ENCODE results near the gene GLIPR1. TPM values are rescaled to one million over a fixed set of nuclear protein-coding genes. Genes with fewer than 3 reads are reported as not detected.
"Not testable (repeated sequence)": the region's sequence is repeated elsewhere in the genome, so short reads cannot be mapped to it uniquely, and the experiment has no call there.

GLIPR1 gene
- total and polyA plus RNA-seq, 7 experiments from 2014 or later = 28.2 to 132 (median 49.1) TPM

DNA sequence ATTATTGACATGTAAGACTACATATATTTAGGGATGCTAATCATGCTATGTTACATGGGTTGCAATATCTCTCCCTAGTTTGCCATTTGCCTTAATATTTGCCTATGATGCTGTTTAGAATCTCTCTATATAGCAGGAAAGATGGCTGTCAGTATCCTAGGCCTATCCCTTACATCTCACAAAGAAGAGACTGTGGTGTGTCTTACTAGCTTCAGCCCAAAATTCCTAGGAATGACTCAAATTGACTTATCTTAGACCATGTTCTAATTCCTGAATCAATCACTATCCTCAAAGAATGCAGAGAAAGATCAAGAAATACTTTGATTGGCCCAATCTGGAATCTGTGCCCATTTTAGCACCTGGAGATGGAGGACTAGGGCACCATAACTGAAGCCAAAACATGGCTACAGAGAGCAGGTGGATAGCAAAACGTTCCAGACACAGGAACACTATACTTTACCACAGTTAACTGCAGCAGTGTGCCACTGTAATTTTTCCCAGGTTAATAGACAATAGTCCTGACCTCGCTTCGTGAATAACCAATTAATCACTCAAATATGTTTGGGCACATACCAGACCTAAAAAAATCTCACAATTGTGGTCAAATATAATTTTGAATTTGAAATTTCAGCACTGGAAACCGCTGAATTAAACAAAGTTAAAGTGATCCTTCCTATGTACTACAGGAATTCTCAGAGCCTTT, 32.7 kb upstream of the GLIPR1 start:
- ChIA-PET POLR2A (no interaction called here), CTCF (no interaction called here)
- H3K27ac ChIP-seq (ENCODE audit: low read depth, low read length) = no peak overlapping the region
- H3K36me3 ChIP-seq (ENCODE audit: control insufficient read depth in 2 of 3, insufficient read depth in 3 of 3, low read length in 3 of 3) = no peaks in the 10 kb centered on the region
- ATAC-seq (no peak), DNase-seq (no peak)
- H3K36me3 Mint-ChIP-seq = no peaks in the 10 kb centered on the region
- no peak overlapping the region for H3K4me3 Mint-ChIP-seq
- no peaks in the 10 kb centered on the region for H3K9me3 Mint-ChIP-seq
- H3K4me1 ChIP-seq (ENCODE audit: control insufficient read depth in 2 of 2, insufficient read depth in 2 of 2, low read length in 2 of 2) = no peaks in the 10 kb centered on the region
- H3K27me3 ChIP-seq (ENCODE audit: control insufficient read depth in 2 of 2, insufficient read depth in 2 of 2, low read length in 2 of 2) = no peaks in the 10 kb centered on the region
- no peak overlapping the region for H3K4me3 ChIP-seq (ENCODE audit: low read length)
- peaks cover 0 to 29% (median 0%) of the 10 kb centered on the region in 5 donors for H3K27me3 Mint-ChIP-seq
- intact Hi-C loops (cut with micrococcal nuclease) = no loop called here
- H3K27ac Mint-ChIP-seq = no peak overlapping the region
- no peaks in the 10 kb centered on the region for H3K4me1 Mint-ChIP-seq
- H3K9me3 ChIP-seq (ENCODE audit: control insufficient read depth in 2 of 3, low read length in 3 of 3) = no peaks in the 10 kb centered on the region

DNA sequence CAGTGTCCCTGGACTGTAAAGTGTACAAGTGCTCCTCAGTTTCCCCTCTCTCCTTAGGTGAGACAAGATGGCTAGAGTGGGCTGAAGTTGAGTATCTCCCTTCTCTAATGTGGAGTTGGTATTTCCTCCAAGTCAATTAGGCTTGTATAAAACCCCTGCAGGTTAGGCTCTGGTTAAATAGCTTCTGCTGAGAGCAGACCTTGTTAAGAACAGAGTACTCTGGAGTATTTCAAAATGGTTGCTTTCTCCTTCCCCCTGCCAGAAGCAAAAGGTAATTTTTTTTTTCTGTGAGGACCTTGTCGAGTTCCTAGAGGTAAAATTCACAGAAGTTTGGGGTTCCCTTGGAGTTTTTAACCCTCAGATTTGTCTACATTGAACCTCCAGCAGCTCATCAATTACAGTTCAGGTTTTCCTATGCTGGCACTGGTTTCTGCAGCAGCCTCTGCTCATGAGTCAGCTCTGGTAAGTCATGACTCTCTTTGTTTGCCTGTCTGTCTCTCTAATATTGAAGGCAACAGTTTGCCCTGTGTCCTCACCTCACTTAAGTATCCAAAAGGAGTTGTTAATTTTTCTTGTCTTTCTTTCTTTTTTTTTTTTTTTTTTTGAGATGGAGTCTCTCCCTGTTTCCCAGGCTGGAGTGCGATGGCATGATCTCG, 27.8 kb upstream of the GLIPR1 start:
- H3K4me3 ChIP-seq (ENCODE audit: low read length) = no peak overlapping the region
- H3K36me3 ChIP-seq (ENCODE audit: control insufficient read depth in 2 of 3, insufficient read depth in 3 of 3, low read length in 3 of 3) = no peaks in the 10 kb centered on the region
- POLR2A ChIA-PET = interaction anchor here (0.8 kb wide), 1 partner anchor 57 kb away, joined by 3 read pairs; no protein-coding TSS in a partner anchor
- no peaks in the 10 kb centered on the region for H3K9me3 ChIP-seq (ENCODE audit: control insufficient read depth in 2 of 3, low read length in 3 of 3)
- Mint-ChIP-seq H3K27me3 (peaks cover 0 to 24% (median 0%) of the 10 kb centered on the region in 5 donors), H3K27ac (no peak overlapping the region), H3K9me3 (peaks cover 0 to 3% (median 0%) of the 10 kb centered on the region in 11 donors), H3K4me1 (peaks cover 12 to 19% (median 15%) of the 10 kb centered on the region in 7 donors), H3K36me3 (no peaks in the 10 kb centered on the region), H3K4me3 (no peak overlapping the region)
- ATAC-seq (no peak), DNase-seq (no peak)
- no peak overlapping the region for H3K27ac ChIP-seq (ENCODE audit: low read depth, low read length)
- intact Hi-C loops (cut with micrococcal nuclease) = loop anchor here in 1 of 2 donors (10.0 kb wide), 1 partner anchor 1618 kb away; no protein-coding TSS in a partner anchor
- CTCF ChIA-PET = no interaction called here
- no peaks in the 10 kb centered on the region for H3K27me3 ChIP-seq (ENCODE audit: control insufficient read depth in 2 of 2, insufficient read depth in 2 of 2, low read length in 2 of 2)
- peaks cover 12% of the 10 kb centered on the region in 2 donors for H3K4me1 ChIP-seq (ENCODE audit: control insufficient read depth in 2 of 2, insufficient read depth in 2 of 2, low read length in 2 of 2)

DNA sequence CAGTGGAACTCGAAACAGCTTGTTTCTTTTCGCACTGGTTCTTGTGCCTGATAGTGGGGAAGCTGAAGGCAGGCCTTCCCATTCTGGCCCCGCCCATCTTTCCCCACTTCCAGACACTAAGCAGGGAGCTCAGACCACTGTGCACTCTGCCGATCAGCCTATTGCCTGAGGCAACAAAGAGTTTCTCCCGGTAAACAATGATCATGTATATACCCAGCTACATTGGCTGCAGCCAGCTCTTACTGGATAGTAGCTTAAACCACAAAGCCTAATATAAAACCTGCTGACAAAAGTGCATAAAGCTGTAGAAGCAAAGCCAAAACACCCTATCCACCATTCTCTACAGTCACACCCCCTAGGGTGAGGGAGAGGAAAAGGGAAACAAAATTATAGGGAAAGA, 24.7 kb upstream of the GLIPR1 start:
- no peaks in the 10 kb centered on the region for H3K27me3 ChIP-seq (ENCODE audit: control insufficient read depth in 2 of 2, insufficient read depth in 2 of 2, low read length in 2 of 2)
- no peaks in the 10 kb centered on the region for H3K36me3 ChIP-seq (ENCODE audit: control insufficient read depth in 2 of 3, insufficient read depth in 3 of 3, low read length in 3 of 3)
- peaks cover 0 to 7% (median 0%) of the 10 kb centered on the region in 11 donors for H3K9me3 Mint-ChIP-seq
- ChIA-PET CTCF (interaction anchor here (1.1 to 2.4 kb wide), 2 partner anchors 21 to 24 kb away, joined by 3 to 6 read pairs; partner anchors contain the start of gene GLIPR1), POLR2A (interaction anchor here (1.0 to 1.9 kb wide), 4 partner anchors 18 to 28 kb away, joined by 3 to 8 read pairs (median 5); partner anchors contain the start of gene GLIPR1)
- H3K4me1 ChIP-seq (ENCODE audit: control insufficient read depth in 2 of 2, insufficient read depth in 2 of 2, low read length in 2 of 2) = peaks cover 17 to 33% of the 10 kb centered on the region in 2 donors
- H3K4me1 Mint-ChIP-seq = peaks cover 23 to 45% (median 32%) of the 10 kb centered on the region in 7 donors
- no peak overlapping the region for H3K4me3 ChIP-seq (ENCODE audit: low read length)
- H3K4me3 Mint-ChIP-seq = no peak overlapping the region
- H3K27ac Mint-ChIP-seq = no peak overlapping the region
- peaks cover 0 to 23% (median 0%) of the 10 kb centered on the region in 5 donors for H3K27me3 Mint-ChIP-seq
- ATAC-seq = no peak
- H3K27ac ChIP-seq (ENCODE audit: low read depth, low read length) = no peak overlapping the region
- intact Hi-C loops (cut with micrococcal nuclease) = loop anchor here in 1 of 2 donors (10.0 kb wide), 1 partner anchor 1621 kb away; no protein-coding TSS in a partner anchor
- peaks cover 0 to 10% (median 0%) of the 10 kb centered on the region in 5 donors for H3K36me3 Mint-ChIP-seq
- DNase-seq = no peak
- no peaks in the 10 kb centered on the region for H3K9me3 ChIP-seq (ENCODE audit: control insufficient read depth in 2 of 3, low read length in 3 of 3)

DNA sequence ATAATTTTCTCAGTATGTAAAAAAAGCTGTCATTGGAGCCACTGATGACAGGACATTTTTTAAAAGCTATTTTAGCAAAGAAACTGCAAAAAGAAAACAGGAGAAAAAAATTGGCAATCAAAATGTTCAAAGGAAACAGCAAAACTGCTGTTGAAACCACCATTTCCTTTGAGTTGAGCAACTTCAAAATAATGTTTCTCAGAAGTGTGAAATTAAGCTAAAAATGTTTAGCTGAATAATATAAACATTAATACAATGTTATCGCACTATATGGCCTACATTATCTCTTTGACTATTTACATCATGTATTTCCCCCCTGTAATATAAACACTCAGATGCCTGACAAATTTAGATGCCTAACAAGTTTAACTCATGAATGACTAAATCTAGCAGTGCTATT, 23.4 kb upstream of the GLIPR1 start:
- Mint-ChIP-seq H3K36me3 (peaks cover 0 to 10% (median 0%) of the 10 kb centered on the region in 5 donors), H3K9me3 (peaks cover 0 to 7% (median 0%) of the 10 kb centered on the region in 11 donors), H3K4me3 (peak overlapping the region in 6 of 10 donors; percentile 0 to 69 (median 37)), H3K4me1 (peaks cover 23 to 45% (median 32%) of the 10 kb centered on the region in 7 donors), H3K27me3 (peaks cover 0 to 15% (median 0%) of the 10 kb centered on the region in 5 donors), H3K27ac (peak overlapping the region in 2 of 9 donors; percentile 2 to 63)
- Histone ChIP-seq H3K27ac (ENCODE audit: low read depth, low read length) (no peak overlapping the region), H3K36me3 (ENCODE audit: control insufficient read depth in 2 of 3, insufficient read depth in 3 of 3, low read length in 3 of 3) (no peaks in the 10 kb centered on the region), H3K4me3 (ENCODE audit: low read length) (peak overlapping the region; percentile 1), H3K4me1 (ENCODE audit: control insufficient read depth in 2 of 2, insufficient read depth in 2 of 2, low read length in 2 of 2) (peaks cover 17 to 33% of the 10 kb centered on the region in 2 donors), H3K27me3 (ENCODE audit: control insufficient read depth in 2 of 2, insufficient read depth in 2 of 2, low read length in 2 of 2) (no peaks in the 10 kb centered on the region), H3K9me3 (ENCODE audit: control insufficient read depth in 2 of 3, low read length in 3 of 3) (no peaks in the 10 kb centered on the region)
- ATAC-seq = peak; percentile 48
- ChIA-PET CTCF (interaction anchor here (0.8 to 2.4 kb wide), 3 partner anchors 19 to 123 kb away, joined by 3 to 6 read pairs (median 3); partner anchors contain the start of genes GLIPR1 and GLIPR1L1), POLR2A (interaction anchor here (0.9 to 1.9 kb wide), 2 partner anchors 21 to 24 kb away, joined by 4 to 8 read pairs; partner anchors contain the start of gene GLIPR1)
- intact Hi-C loops (cut with micrococcal nuclease) = loop anchor here (1.0 to 10.0 kb wide), 2 partner anchors 21 to 1622 kb away; no protein-coding TSS in a partner anchor
- DNase-seq = peak in 3 of 9 donors; percentile 14 to 37 (median 31)

DNA sequence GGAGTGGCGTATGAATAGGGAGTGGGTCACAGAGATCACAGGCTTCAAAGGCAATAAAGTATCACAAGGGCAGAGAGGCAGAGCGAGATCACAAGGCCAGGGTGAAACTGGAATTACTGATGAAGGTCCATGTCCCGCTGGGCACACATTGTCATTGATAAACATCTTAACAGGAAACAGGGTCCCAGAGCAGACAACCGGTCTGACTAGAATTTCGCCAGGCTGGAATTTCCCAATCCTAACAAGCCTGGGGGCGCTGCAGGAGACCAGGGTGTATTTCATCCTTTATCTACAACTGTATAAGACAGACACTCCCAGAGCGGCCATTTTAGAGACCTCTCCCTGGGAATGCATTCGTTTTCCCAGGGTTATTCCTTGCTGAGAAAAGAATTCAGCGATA, 22.7 kb upstream of the GLIPR1 start:
- CTCF ChIA-PET = interaction anchor here (2.4 kb wide), 1 partner anchor 22 kb away, joined by 6 read pairs; the partner anchor contains the start of gene GLIPR1
- peaks cover 17 to 33% of the 10 kb centered on the region in 2 donors for H3K4me1 ChIP-seq (ENCODE audit: control insufficient read depth in 2 of 2, insufficient read depth in 2 of 2, low read length in 2 of 2)
- POLR2A ChIA-PET; H3K27ac ChIP-seq (ENCODE audit: low read depth, low read length); H3K27me3 ChIP-seq (ENCODE audit: control insufficient read depth in 2 of 2, insufficient read depth in 2 of 2, low read length in 2 of 2); H3K9me3 Mint-ChIP-seq; H3K4me3 ChIP-seq (ENCODE audit: low read length); DNase-seq; H3K36me3 ChIP-seq (ENCODE audit: control insufficient read depth in 2 of 3, insufficient read depth in 3 of 3, low read length in 3 of 3); H3K9me3 ChIP-seq (ENCODE audit: control insufficient read depth in 2 of 3, low read length in 3 of 3); ATAC-seq: not testable (repeated sequence)
- H3K27ac Mint-ChIP-seq = peak overlapping the region in 2 of 9 donors; percentile 54 to 63
- intact Hi-C loops (cut with micrococcal nuclease) = loop anchor here (1.0 to 10.0 kb wide), 2 partner anchors 20 to 1623 kb away; no protein-coding TSS in a partner anchor
- H3K27me3 Mint-ChIP-seq = peaks cover 0 to 13% (median 0%) of the 10 kb centered on the region in 5 donors
- peaks cover 0 to 10% (median 0%) of the 10 kb centered on the region in 5 donors for H3K36me3 Mint-ChIP-seq
- peaks cover 23 to 45% (median 32%) of the 10 kb centered on the region in 7 donors for H3K4me1 Mint-ChIP-seq
- H3K4me3 Mint-ChIP-seq = peak overlapping the region in 5 of 10 donors; percentile 31 to 66 (median 60)

DNA sequence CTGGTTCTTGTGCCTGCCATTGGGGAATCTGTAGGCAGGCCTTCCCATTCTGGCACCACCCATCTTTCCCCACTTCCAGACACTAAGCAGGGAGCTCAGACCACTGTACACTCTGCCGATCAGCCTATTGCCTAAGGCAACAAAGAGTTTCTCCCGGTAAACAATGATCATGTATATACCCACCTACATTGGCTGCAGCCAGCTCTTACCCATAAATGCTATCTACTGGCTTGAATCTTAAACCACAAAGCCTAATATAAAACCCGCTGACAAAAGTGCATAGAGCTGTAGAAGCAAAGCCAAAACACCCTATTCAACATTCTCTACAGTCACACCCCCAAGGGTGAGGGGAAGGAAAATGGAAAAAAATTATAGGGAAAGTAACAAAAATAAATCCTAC, 20.8 kb upstream of the GLIPR1 start:
- no peak overlapping the region for H3K4me3 Mint-ChIP-seq
- POLR2A ChIA-PET = interaction anchor here (0.9 to 1.7 kb wide), 3 partner anchors 9 to 24 kb away, joined by 4 read pairs; no protein-coding TSS in a partner anchor
- H3K27ac Mint-ChIP-seq = no peak overlapping the region

More for the DNA sequence above, 20.8 kb upstream of the GLIPR1 start:
- CTCF ChIA-PET = interaction anchor here (0.7 kb wide), 1 partner anchor 124 kb away, joined by 3 read pairs; no protein-coding TSS in a partner anchor
- H3K36me3 ChIP-seq (ENCODE audit: control insufficient read depth in 2 of 3, insufficient read depth in 3 of 3, low read length in 3 of 3) = no peaks in the 10 kb centered on the region
- H3K27me3 Mint-ChIP-seq = peaks cover 0 to 15% (median 0%) of the 10 kb centered on the region in 5 donors
- H3K4me1 Mint-ChIP-seq = peaks cover 23 to 45% (median 32%) of the 10 kb centered on the region in 7 donors
- no peak overlapping the region for H3K4me3 ChIP-seq (ENCODE audit: low read length)
- H3K4me1 ChIP-seq (ENCODE audit: control insufficient read depth in 2 of 2, insufficient read depth in 2 of 2, low read length in 2 of 2) = peaks cover 17 to 33% of the 10 kb centered on the region in 2 donors
- H3K36me3 Mint-ChIP-seq = peaks cover 0 to 10% (median 0%) of the 10 kb centered on the region in 5 donors
- H3K27ac ChIP-seq (ENCODE audit: low read depth, low read length) = no peak overlapping the region
- DNase-seq (no peak), ATAC-seq (no peak)
- intact Hi-C loops (cut with micrococcal nuclease) = loop anchor here in 1 of 2 donors (10.0 kb wide), 1 partner anchor 1625 kb away; no protein-coding TSS in a partner anchor
- no peaks in the 10 kb centered on the region for H3K9me3 ChIP-seq (ENCODE audit: control insufficient read depth in 2 of 3, low read length in 3 of 3)
- no peaks in the 10 kb centered on the region for H3K27me3 ChIP-seq (ENCODE audit: control insufficient read depth in 2 of 2, insufficient read depth in 2 of 2, low read length in 2 of 2)
- peaks cover 0 to 9% (median 0%) of the 10 kb centered on the region in 11 donors for H3K9me3 Mint-ChIP-seq
